K562 treated with DMSO at 1 percent for 48 hours (cell line): Measurements from ENCODE around the gene GOLGA6L10. TPM values are rescaled to one million over a fixed set of nuclear protein-coding genes. Genes with fewer than 3 reads are reported as not detected.

Experiments
- total RNA-seq: library from RNA; unstranded; fragments of 300-600 nt; gene quantifications from 2 replicates; pipeline ENCODE4 v1.2.3, GENCODE V29; 2022; ENCODE audit warnings: low replicate concordance; ENCODE audit errors: extremely low read depth

Gene GOLGA6L10
- total RNA-seq = not detected in 2 replicates

GRCh38 chr15:82349375-82349774 is at the start of gene GOLGA6L10:
Gene GOLGA6L10, minus strand, starts transcription at chr15:82349475. Its CDS starts 100 bp downstream, at chr15:82349375.

Other genes starting within 250 kb of the GOLGA6L10 start
- gene EFL1, start 86.7 kb downstream of the GOLGA6L10 start, total RNA-seq = not detected in 2 replicates
- not detected in 2 replicates for gene SAXO2, start 86.7 kb downstream of the GOLGA6L10 start, total RNA-seq
- not detected in 2 replicates for gene GOLGA6L9, start 80.3 kb upstream of the GOLGA6L10 start, total RNA-seq
- 4,412 TPM in 1 of 2 replicates, not detected in the other for gene RPS17, start 191.0 kb upstream of the GOLGA6L10 start, total RNA-seq